ENCODE measurements around the gene ACTRT2.

Gene ACTRT2

GRCh38 chr1:2983706-2984398 lies 37.4 kb upstream of the ACTRT2 start:
- no peak for DNase-seq

DNA sequence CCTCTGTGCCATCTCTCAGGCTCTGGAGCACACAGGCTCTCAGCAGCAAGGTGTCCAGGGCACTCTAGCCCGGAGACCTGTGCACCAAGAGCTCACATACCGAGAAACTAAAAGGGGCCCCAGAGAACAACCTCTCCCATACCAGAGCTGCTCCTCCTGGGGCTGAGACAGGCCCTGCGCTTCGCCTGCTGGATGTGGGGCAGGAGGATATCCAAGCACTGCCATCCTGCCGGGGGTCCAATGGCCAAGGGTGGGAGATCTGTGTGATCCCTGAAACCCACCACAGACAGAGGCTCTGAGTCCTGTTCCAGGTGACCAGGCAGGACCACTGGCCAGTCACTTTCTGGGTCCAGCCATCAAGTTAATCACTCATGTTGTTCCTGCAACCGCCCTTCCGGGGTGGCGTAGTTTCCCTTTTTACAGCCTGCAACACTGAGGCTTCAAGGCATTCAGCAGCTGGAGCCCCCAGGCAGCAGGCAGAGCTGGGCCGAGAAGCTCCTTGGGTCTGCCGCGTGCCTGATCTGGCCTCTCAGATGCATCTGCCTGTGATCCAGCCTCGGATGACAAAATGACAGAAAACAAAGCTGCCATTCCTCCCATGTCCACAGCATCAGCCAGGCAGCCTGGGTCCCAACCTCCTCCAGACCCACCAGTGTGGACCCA lies 36.7 kb upstream of the ACTRT2 start:
- no peak for DNase-seq

- DNase-seq = no peak
Measured at GRCh38 chr1:2985067-2985561, 36.2 kb upstream of the ACTRT2 start.

GRCh38 chr1:2985694-2986548 lies 35.3 kb upstream of the ACTRT2 start:
- DNase-seq = no peak

DNA sequence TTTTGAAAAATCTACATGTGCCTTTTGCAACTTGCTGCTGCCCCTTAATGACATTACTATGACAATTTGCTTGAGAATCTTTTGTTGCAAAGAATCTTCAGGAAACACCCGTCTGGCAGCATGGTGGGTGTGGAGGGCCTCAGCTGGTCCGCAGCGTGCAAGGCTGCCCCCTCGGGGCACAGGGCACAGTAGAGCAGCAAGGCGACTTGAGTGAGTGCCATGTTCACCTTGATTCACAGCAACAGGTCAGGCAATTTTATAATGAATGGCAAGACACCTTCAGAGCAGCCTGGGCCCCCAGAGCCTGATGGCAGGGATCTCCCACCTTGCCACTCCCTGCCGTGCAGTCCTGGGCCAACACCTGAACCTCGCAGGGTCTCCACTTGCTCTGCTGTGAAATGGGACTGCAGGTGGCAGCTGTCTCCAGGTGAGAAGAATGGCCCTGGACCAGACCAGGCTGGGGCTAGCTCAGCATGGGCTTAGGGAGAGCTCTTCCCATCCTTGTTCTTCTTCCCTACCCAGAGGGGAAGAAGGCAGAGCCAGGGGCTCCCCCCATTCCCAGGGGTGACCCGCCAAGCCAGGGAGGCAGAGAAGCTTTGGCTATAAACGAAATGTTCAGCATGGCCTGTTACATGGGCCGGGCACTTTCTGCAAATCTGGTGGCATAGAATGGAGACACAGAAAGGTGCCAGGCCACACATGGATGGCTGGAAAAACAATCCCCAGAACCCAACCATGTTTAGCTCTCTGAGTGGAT lies 34.5 kb upstream of the ACTRT2 start:
- DNase-seq = no peak

DNA sequence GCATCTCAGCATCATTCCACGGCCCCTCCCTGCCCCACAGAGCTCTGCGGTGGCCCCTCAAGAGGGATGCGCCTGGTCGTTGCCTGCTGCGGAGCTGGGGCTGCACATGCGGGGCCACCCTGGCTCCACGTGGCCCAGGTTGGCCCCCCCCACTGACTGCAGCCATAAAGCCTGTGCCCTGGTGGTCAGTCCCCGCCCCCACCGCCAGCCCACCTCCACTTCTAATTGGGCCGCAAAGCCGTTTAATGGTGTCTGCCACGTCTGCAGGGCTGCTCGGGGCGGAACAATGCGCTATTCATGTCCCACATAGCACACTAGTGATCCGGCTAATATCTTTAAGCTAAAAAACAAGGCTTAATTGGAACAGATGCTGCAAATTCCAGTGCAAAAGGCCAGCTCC lies 33.5 kb upstream of the ACTRT2 start:
- DNase-seq = no peak

DNA sequence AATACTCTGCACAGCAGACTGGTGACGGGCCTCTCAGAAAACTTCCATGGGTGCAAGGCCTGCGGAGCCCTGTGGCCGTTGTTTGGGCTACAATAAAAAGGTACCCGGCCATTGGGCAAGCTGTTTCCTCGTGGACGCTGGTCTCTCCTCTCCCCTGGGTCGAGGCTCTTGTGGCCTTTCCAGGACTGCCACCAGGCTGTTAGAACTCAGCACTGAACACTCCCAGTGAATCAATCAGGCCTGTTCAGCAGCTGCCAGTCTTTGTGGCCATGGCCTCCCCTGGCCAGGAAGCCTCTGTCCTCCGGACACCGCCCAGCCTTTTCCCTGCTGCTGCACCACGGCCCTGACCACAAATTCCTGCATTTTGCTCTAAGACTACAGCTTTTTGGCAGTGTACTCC lies 33.0 kb upstream of the ACTRT2 start:
- no peak for DNase-seq

DNA sequence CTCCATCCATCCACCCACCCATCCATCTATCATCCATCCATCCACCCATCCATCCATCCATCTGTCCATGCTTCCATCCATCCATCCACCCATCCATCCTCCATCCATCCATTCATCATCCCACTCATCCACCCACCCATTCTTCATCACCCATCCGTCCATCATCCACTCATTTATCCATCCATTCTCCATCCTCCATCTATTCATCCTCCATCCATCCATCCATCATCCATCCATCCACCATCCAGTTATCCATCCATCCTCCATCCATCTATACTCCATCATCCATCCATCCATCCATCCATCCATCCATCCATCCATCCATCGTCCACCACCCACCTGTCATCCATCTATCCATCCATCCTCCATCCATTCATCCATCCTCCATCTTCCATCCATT lies 32.1 kb upstream of the ACTRT2 start:
- no peak for DNase-seq

- no peak for DNase-seq
Measured at GRCh38 chr1:2989976-2990375, 31.3 kb upstream of the ACTRT2 start.

- no peak for DNase-seq
Measured at GRCh38 chr1:2990376-2991115, 30.7 kb upstream of the ACTRT2 start.

- no peak for DNase-seq
Measured at GRCh38 chr1:2991753-2992495, 29.3 kb upstream of the ACTRT2 start.

GRCh38 chr1:2998503-2999100 lies 22.7 kb upstream of the ACTRT2 start:
- no peak for DNase-seq

DNA sequence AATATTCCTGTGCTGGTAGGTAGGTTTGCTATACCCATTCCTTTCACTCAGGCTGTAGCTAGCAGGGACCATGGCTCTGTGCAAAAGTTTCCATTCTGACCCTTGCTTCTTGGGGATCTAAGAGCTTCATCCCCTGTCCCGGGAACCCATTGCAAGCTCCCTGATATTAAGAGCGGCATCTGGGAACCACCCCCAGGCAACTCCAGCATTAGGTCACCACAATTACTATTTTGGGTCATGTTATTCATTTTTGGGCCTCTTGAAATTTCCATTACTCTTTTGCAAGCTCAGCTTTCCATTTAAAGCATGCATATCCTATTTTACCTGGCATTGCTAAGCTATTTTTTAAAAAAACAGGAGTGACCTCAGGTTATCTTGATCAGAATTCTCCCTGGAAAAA lies 22.1 kb upstream of the ACTRT2 start:
- no peak for DNase-seq

DNA sequence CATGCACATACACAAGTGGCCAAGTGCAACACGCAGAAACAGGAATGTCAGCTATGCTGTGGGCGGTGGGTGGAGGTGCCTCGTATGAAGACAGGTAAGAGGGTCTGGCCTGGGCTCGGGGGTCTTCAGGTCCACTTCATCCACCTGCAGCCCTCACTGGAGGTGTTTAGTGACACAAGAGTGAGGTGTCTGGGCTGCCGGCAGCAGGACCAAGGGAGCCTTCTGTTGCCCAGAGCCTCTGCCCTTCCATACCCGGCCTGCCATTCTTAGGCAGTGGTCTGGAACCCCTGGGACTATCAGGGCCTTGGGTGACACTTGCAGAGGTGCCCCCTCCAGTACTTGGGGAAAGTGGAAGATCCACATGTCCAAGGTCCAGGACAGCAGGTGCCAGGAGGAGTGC lies 21.7 kb upstream of the ACTRT2 start:
- no peak for DNase-seq

DNA sequence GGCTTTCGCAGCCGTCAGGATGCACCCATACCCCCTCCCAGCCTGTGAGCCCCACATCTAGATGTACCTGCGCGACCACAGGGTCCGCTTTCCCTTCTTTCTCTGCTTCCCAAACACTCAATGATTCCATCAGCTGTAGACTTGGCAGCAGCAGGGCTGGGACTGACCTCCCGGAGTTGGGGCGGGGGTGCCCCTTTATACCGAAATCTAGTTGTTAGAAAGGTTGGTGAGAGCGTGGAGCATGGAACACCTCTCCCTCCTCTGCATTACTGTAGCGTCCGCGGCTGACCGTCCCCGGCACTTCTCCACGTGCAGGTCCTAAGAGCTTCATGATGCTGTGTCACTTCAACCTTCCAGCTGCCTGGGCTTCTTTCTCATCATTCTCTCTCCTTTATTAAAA lies 21.1 kb upstream of the ACTRT2 start:
- no peak for DNase-seq

DNA sequence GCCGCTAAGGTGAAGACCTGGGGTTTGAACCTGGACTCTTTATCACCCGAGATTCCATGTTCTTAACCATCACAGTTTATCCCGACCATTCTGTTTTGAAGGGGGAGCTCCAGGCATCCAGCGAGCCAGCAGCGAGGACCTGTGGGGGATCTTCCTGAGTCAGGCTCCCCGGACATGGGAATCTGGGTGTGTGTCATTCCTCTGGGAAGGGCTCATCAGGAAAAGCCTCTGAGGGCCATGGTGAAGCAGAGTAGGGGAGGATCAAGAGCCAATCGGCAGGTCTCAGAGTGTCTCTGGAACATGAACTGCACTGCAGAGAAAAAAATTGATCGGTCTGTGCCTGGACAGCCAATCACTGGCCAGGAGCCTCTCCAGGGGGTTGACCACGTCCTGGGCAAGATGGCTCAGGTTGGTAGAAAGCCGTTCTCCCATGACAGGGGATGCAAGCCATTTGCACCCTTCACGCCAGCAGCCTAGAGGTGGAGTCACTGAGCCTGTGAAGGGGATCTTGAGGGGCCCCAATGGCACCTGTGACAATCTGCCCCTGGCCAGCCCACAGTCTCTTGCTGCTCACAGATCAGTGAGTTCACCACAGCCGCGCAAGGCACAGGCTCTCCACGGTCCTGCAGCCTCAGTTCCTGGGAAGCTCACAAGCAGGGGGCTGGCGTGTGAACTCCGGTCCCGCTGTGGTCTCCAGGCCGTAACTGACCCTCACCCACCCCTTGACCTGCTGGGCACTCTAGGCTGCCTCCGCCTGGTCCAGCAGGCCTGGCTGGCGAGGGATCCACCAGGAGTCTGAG lies 20.4 kb upstream of the ACTRT2 start:
- DNase-seq = no peak

DNA sequence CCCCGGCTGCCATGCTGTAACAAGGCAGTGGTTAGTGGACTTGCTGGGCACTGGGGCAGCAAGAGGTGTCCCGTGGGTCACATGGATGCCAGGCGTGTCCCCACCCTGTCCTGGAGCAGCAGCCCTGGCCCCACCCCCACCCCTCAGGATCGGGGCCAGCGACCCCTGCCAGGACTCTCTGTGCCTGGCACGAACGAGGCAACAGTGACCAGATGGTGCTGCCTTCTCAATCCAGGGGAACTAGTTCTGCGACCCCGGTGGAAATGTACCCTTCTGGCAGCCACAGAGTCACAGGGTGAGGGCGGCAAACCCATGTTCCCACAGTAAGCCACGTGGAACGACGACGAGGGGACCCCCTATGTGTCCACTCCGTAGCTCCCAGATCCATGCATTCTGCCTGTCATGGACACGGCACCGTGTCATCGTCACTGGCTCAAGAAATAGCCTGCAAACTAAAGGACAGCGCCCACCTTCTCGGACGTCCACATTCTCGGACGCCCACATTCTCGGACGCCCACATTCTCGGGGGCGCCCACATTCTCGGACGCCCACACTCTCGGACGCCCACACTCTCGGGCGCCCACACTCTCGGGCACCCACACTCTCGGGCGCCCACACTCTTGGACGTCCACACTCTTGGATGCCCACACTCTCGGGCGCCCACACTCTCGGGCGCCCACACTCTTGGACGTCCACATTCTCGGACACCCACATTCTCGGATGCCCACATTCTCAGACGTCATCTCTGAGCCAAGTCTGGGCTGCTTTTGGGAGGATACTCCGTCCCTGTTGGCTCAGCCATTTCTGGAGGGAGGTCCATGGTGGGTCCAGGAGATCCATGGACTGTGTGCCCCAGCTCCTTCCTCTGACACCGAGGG lies 19.6 kb upstream of the ACTRT2 start:
- no peak for DNase-seq

- no peak for DNase-seq
Measured at GRCh38 chr1:3002349-3003038, 18.8 kb upstream of the ACTRT2 start.

Measured in NCI-H1436 (cell line).